Activated gamma-delta T cell treated with Interleukin-2 at 50 U/mL for 16 hours (primary cell): Measurements from ENCODE around the gene ADPRHL1.
"Not testable (repeated sequence)": the region's sequence is repeated elsewhere in the genome, so short reads cannot be mapped to it uniquely, and the experiment has no call there.

Source experiments
- DNase-seq: peaks from one replicate; pipeline ENCODE4 v3.0.0-alpha.2; 2020

The ADPRHL1 gene

DNA sequence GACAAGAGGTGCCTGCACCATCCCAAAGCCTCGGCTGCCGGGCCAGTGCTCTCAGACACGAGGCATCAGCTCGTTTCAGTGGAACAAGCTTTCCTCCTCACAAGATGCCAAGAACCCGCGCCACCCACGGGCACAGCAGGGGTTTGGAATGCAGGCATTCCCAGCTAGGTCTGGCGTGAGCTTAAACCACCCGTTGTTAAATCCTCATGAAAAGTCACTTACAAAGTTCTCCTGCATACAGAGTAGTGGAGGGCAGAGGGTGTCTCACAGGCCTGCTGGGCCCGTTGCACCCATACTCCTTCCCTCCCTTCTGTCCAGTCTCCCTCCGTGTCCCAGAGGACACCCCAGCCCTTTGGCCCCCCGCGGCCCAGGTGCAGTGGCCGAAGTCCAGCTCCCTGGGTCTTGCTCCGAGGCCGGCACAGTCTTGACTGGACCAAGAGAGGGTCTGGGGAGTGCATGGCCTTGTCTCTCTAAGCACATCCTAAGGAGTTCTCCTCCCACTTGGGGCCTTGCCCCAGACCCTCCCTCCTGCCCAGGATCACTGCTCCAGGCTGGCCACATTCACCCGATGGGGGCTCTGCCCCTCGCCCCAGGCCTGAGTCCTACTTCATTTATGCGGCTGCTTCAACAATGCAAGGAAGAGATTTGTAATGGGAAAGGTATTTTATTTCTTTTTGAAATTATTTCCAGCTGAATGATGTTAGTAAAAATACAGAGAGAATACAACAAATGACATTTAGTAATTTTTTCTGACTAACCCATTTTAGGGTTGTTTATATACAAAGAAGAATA lies 54.1 kb downstream of the ADPRHL1 start:
- DNase-seq = no peak

DNA sequence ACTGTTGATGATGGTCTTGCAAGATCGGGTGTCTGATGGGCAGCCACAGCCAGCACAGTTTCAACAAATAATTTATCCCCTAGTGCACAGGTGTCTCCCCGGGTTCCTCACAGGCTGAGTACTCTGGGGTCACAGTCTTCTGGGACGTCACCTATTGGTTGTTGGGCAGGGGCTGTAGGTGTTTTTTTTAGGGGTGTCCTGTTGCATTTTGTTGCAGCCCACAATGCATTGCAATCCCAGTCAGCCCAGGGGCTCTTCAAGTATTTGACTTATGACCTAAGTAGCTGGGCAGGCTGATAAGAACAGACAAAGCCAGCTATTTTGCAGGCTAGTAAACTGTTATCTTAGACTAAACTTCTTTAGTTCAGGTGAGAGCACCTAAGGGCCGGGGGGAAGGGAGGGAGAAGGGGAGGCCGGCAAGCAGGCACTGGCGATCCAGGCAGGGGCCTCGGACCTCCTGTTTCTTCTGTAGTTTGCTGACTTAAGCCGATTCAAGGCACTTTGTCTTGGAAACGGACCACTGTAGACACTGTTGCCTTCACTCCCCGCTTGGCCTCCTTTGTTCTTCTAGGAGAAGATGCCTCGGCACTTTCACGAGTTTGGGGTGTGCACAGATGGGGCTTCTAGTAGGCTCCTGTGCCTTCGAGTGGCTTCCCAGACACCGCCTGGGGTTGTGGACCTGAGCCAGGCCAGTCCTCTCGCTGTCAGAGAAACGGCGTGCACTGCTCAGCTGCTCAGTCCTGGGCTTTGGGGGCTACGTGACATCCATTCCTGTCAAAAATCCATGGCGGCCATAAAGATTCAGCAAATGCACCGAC lies 55.5 kb downstream of the ADPRHL1 start:
- no peak for DNase-seq

DNA sequence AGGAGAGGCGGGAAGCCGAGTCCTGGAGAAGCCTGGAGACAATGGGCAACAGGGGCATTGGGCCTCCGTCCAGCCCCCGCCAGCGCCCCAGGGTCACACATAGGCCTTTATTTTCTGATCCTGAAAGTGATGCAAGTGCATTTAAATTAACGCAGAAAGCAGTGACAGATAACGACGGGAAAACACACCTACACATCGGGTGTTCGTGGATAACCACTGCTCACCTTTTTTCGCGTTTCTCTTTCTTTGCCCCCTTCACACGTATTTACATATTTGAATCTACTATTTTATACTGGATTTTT lies 59.0 kb downstream of the ADPRHL1 start:
- no peak for DNase-seq

DNA sequence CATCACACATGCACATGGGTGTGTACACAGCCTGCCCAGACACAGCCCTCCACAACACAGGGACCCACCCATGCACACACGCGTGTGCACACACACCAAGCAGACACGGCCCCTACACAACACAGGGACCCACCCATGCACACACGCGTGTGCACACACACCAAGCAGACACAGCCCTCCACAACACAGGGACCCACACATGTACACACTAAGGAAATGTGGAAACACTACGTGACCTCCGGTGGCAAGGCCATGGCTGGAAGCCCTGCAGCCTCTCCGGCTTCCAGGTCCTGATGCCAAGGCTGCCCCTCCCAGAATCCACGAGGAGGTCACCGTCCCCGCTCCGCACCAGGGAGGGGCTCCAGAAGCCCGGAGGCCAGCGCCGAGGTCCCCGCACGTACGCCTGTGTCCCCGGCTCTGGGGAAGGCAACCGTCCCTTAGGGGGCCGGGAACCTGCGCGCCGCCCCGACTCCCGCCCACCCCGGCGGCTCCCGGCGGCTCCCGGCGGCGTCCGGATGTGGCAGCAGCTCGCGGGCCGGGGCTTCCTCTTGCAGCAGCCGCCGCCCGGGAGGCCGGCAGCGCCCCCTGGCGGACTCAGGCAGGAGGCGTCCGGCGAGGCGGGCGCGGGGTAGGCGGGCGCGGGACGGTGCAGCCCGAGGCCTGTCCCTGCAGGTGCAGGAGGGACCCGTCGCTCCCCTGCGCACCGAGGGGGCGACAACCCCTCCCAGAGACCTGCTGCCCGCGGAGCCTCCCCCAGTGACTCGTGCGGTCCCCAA lies 59.5 kb downstream of the ADPRHL1 start:
- DNase-seq = peak; percentile 73

DNA sequence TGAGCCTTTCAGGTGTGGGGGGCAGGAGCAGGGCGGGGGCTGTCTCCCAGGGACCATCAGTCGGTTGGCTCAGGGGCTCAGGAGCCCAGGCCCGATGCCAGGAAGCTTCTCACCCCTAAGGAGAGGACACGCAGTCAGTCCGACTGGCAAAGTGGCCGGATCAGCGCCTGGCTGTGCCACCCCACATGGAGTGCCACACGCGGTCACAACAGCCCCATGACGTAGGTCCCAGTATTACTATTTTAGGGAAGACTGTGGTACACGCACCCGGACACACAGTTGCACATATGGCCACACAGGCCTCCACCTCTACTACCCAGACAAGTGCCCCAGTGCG lies 60.1 kb downstream of the ADPRHL1 start:
- DNase-seq = no peak

DNA sequence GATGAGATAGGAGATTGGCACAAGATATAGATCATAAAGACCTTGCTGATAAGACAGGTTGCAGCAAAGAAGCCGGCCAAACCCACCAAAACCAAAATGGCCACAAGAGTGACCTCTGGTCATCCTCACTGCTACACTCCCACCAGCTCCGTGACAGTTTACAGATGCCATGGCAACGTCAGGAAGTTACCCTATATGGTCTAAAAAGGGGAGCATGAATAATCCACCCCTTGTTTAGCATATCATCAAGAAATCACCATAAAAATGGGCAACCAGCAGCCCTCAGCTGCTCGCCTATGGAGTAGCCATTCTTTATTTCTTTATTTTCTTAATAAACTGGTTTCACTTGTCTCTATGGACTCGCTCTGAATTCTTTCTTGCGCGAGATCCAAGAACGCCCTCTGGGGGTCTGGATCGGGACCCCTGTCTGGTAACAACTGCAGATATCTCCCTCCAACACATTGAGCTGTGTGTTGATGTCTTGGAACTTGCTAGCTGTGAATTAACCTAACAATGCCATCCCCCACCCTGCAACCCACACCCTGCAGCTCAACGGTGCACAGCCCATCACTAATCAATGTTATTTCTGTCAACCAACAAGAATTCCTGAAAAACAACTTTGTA lies 62.3 kb downstream of the ADPRHL1 start:
- DNase-seq = no peak

DNA sequence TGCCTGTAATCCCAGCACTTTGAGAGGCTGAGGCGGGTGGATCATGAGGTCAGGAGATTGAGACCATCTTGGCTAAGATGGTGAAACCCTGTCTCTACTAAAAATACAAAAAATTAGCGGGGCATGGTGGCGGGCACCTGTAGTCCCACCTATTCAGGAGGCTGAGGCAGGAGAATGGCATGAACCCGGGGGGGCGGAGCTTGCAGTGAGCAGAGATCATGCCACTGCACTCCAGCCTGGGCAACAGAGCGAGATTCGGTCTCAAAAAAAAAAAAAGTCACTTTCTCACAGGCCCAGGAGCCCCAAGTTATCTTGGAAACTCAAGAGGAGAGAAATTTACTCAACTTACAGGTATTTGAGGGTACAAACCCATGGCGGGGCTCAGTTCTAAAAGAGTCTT lies 63.7 kb downstream of the ADPRHL1 start:
- not testable (repeated sequence) for DNase-seq

DNA sequence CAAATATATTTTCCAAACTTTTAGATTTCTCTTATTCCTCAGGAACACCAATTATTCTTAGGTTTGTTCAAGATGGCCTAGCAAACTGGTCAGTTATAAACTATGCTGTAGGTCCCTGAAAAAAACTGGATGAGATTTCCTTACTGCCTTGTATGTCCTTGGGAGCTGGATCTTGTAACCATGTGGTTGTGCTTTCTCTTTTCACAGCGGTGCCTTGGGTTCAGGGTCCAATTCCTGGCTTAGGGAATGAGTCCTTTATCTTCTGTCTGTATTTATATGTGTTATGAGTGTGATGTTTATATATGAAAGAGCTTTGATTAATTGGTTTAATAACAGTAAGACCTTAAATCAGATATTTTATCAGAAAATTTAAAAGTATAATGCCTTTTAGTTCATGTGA lies 65.9 kb downstream of the ADPRHL1 start:
- no peak for DNase-seq

DNA sequence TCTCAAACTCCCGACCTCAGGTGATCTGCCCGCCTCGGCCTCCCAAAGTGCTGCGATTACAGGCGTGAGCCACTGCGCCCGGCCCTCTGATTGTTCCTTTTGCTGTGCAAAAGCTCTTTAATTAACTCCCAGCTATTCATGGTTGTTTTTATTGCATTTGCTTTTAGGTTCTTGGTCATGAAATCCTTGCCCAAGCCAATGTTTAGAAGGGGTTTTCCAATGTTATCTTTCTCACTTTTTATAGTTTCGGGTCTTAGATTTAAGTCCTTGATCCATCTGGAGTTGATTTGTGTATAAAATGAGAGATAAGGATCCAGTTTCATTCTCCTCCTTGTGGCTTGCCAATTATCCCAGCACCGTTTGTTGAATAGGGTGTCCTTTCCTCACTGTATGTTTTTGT lies 70.2 kb downstream of the ADPRHL1 start:
- no peak for DNase-seq

DNA sequence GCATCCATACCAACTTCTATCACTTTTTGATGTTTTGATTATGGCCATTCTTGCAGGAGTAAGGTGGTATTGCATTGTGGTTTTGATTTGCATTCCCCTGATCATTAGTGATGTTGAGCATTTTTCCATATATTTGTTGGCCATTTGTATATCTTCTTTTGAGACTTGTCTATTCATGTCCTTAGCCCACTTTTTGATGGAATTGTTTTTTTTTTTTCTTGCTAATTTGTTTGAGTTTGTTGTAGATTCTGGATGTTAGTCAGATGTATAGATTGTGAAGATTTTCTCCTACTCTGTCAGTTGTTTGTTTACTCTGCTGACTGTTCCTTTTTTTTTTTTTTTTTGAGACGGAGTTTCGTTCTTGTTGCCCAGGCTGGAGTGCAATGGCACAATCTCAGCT lies 70.7 kb downstream of the ADPRHL1 start:
- not testable (repeated sequence) for DNase-seq

DNA sequence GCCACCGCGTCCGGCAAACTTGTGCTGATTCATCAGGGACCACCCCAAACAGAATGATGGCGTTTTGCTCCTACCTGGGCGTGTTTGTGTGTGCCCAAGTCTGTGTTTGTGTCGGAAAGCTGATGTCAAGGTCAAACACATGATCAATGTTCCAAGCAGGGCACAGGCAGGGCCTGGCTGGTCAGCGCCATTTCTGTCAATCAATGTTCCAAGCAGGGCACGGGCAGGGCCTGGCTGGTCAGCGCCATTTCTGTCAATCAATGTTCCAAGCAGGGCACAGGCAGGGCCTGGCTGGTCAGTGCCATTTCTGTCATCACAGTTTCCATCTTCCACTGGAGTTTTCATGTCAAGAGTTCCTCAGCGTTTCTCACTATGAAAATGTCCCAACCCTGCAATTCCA lies 74.5 kb downstream of the ADPRHL1 start:
- no peak for DNase-seq

DNA sequence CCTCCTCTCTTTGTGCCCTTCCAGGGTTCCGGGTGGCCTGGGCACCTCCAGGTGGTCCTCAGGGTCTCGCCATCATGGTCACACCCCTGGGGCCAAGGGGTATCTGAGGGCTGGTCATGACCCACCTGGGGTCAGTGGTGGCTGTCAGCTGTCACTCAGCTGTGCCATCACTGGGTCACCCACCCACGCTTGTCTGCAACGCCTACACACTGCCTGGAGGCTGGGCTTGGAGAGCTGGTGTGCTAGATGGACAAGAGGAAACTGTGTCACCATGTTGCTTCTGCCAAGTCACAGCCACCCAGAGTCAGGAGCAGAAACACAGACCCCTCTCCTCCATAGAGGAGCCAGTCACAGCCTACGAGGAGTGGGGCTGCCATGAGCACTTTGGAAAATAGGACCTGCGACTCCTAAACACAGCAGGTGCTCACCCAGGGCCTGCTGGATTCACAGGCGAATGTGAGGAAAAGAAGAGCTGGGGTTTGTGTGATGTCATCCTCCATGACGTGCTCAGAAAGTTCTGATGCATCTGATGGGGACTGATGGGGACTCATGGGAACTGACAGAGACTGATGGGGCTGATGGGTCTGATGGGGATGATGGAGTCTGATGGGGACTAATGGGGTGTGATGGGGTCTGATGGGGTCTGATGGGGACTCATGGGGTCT lies 78.6 kb downstream of the ADPRHL1 start:
- no peak for DNase-seq

DNA sequence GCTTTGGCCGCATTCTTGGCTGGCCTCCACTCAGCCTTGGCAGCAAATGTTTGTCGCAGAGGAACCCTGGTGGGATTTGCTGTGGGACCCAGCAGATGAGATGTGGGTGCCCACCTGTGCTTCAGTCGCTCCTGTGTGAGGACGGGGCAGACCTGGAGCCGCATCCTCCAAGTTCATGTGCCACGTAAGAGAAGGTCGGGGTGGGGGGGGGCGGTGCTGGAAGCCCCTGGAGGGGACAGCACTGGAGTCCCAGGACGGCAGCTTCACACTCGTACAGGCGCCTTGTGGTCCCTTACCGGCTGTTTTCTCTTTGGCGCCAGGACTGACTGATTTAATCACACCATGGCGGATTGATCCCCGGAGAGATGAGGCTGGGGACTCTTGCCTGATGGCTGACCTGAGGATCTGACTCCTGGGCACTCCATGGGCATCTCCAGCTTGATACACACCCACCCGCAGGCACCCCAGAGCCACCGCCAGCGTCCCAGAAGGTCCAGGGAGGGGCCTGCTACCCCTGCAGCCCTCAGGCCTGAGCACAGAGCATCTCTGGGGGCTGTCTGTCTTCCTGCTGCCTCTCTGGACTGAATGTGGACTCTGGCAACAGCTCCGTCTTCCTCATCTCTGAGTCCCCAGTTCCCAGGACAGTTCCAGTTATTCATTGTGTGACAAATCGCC lies 79.3 kb downstream of the ADPRHL1 start:
- DNase-seq = no peak

DNA sequence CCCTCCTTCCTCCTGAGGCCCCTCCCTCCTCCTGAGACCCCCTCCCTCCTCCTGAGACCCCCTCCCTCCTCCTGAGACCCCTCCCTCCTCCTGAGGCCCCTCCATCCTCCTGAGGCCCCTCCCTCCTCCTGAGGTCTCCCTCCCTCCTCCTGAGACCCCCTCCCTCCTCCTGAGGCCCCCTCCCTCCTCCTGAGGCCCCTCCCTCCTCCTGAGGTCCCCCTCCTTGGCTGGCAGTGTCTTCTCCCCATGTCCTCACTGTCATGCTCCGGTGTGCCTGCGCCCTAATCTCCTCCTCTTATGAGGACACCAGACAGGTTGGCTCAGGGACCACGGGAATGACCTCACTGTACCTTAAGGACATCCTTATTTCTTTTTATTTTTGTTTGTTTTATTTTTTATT lies 81.6 kb downstream of the ADPRHL1 start:
- DNase-seq = not testable (repeated sequence)

DNA sequence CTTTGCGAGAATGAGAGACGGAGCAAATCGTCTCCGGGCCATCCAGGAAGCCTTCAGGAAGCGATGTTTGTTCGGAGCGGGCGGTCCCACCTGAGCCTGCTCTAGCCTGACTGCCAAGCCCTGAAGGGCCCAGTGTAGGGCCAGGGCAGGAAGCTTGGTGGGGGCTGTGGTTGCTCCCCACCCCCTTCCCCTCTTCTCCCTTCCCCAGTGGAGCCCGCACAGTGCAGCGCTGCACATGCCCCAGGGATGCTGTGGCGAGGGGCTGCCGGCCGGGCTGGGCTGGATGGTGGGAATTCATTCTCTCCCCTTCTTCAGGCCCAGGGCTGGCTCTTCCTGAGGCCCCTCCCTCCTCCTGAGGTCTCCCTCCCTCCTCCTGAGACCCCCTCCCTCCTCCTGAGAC lies 82.2 kb downstream of the ADPRHL1 start:
- no peak for DNase-seq

DNA sequence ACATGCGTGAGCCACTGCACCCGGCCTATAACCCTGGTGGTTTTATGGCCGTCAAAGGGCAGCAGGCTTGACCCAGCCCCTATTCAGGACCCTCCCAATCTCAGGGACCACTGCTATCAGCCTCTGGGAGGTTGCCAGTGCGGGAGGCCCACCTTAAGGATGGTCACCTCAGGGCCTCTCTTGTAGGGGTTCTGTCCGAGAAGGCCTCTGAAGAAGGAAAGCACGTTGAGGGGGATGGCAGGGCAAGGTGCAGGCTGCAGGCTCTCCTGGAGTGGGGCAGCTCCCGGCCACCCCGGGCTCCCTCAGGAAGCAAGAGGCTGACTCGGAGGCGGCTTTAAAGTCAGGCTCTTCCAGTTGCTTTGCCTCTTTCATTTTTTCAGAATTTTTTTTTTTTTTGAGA lies 83.4 kb downstream of the ADPRHL1 start:
- DNase-seq = no peak

DNA sequence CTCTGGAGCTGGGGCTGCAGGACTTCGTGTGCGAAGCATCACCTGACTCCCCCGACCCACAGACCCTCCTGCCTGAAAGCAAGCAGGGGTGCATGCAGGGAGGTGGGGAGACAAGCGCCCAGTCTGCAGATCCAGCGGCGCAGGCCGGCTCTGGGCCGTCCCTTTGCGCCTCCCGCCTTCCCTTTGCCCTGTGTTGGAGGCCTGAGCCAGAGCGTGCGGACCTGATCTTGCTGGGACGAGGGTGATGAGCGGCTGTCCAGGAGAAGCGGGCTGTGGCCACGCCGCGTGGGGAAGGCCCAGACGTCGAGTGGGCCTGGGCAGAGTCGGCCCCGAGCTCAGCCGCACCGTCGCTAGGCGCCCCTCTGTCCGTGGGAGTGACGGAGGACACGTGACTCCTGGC lies 84.1 kb downstream of the ADPRHL1 start:
- no peak for DNase-seq

DNA sequence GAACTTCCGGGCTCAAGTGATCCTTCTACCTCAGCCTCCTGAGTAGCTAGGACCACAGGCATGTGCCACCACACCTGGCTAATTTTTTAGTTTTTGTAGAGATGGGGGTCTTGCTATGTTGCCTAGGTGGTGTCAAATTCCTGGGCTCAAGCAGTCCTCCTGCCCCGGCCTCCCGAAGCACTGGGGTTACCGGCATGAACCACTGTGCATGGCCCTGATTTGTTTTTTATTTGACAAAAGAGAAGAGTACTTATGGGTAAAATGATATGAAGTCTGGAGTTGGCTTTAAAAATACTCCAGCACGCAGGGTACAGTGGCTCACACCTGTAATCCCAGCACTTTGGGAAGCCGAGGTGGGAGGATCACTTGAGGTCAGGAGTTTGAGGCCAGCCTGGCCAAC lies 84.9 kb downstream of the ADPRHL1 start:
- not testable (repeated sequence) for DNase-seq

DNA sequence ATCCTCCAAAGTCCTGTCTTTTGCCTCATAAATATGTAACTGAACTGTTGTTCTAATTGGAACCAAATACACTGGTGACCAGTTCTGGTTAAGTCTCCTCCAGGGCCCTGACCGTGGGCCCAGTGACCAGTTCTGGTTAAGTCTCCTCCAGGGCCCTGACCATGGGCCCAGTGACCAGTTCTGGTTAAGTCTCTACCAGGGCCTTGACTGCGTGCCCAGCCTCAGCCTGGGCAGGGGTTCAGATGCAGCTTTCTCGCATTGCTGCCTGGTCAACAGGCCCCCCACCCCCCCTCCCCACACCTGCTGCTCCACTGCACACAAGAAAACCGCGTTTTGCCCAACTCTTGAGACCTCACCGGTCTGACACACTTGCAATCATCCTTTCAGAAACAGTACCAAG lies 85.5 kb downstream of the ADPRHL1 start:
- no peak for DNase-seq

DNA sequence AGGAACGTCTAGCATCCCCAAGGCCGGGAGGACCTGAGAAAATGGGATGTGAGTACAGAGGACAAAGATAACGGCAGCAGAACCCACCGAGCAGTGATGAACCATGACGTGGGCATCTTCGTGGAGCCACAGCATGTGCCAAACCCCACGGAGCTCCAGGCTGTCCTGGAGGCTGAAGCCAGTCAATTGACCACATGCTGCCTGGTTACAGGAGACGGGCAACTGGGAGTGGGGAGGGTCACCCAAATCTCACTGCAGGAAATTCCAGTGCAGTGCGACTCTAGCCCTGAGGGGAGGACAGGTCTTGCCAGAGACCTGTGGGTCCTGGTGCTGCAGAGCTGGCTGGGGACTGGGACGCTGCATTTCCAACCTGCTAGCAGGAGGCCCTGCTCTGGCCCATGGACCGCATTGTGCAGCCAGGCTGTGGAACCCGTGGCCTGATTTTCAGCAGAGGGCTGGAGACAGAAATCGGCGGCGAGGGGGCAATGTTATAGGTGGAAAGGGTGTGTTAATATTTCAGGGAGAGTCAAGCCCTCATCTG lies 86.2 kb downstream of the ADPRHL1 start:
- no peak for DNase-seq

DNA sequence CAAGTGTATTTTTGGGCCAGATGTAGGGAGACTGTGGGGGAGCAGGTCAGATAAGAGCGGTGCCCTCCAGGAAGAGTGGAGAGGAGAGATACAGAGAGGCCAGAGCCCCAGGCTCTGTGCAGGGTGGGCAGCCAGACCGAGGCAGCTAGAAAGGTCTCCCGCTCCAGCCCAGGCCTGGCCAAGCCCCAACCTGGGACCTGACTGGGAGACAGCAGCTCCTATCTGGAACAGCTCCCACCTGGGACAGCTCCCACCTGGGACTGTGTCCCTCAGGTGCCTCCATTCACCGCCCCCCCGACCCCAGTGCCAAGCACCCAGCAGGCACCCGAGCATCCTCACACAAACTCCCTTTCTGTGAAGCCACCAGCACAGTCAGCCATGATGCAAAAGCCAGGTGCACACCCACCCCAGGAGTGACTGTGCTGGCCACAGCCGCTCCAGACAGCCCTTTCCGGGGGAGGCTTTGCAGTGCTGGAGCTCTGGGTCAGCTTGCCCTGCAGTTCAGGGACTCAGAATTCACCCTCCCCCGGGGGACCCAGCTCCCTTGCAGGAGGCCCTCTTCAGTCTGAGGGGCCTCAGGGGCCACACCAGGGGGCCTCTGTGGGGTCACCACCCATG lies 87.2 kb downstream of the ADPRHL1 start:
- no peak for DNase-seq

DNA sequence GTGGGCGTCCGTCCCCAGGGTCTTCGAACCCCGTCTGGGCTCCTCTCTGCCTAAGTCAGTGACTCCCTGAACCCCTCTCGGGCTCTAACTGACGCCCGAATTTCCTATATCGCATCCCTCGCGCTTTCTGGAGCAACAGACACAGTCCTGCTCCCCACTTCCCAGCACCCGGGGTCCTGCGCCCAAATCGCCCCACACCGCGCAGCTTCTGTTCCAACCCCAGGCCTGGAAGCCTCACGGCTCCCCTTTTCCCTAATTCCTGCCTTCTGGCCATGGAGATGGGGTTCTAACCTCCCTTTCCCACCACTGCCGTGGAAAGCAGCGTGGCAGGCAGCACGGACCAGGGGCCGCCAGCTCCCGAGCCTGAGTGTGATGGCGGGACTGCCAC lies 87.7 kb downstream of the ADPRHL1 start:
- no peak for DNase-seq
